GM12878 (cell line): ENCODE results near the gene ZDHHC14.

Experiments
- CREB1 ChIP-seq: IDR thresholded peaks from 2 replicates; pipeline ENCODE4 v1.6.1; 2012; ENCODE audit warnings: low read depth, mild to moderate bottlenecking, inconsistent platforms
- CREM ChIP-seq: IDR thresholded peaks from 2 replicates; pipeline ENCODE4 v1.6.1; 2014; ENCODE audit warnings: antibody characterized with exemption, low read depth
- ETV6 ChIP-seq, 2 experiments: fragments of 450-650 bp in 1 of 2; IDR thresholded peaks in 1 of 2; conservative IDR thresholded peaks in 1 of 2; 2 replicates each; pipeline ENCODE4 v1.6.1; 2014; ENCODE audit warnings: antibody characterized with exemption in 1 of 2, borderline replicate concordance in 1 of 2, low read depth in 1 of 2, mild to moderate bottlenecking in 1 of 2, moderate library complexity in 1 of 2
- GABPA ChIP-seq: IDR thresholded peaks from 2 replicates; pipeline ENCODE4 v1.6.1; 2014; ENCODE audit warnings: antibody characterized with exemption, low read depth, mild to moderate bottlenecking, inconsistent platforms
- PAX5 ChIP-seq: IDR thresholded peaks from 2 replicates; pipeline ENCODE4 v1.6.1; 2011; ENCODE audit warnings: low read depth, low read length, borderline replicate concordance
- POLR2A ChIP-seq: IDR thresholded peaks from 2 replicates; pipeline ENCODE4 v1.6.1; 2011; ENCODE audit warnings: low read depth, mild to moderate bottlenecking, low read length
- POLR2AphosphoS5 ChIP-seq: IDR thresholded peaks from 2 replicates; pipeline ENCODE4 v1.6.1; 2011; ENCODE audit warnings: mild to moderate bottlenecking, low read length, inconsistent platforms
- SPI1 ChIP-seq: IDR thresholded peaks from 2 replicates; pipeline ENCODE4 v1.6.1; 2011; ENCODE audit warnings: low read depth, mild to moderate bottlenecking, low read length, moderate library complexity, borderline replicate concordance; ENCODE audit not compliant: insufficient read depth
- TF ChIP-seq, protein P1 (sequence below), 3 experiments: IDR thresholded peaks in 2 of 3; conservative IDR thresholded peaks in 1 of 3; 2 replicates each; pipeline ENCODE4 v1.5.1; 2011; ENCODE audit warnings: low read depth in 3 of 3, low read length in 3 of 3, mild to moderate bottlenecking in 3 of 3, control low read depth in 2 of 3, moderate library complexity in 2 of 3, inconsistent platforms in 1 of 3, mixed read lengths in 1 of 3; ENCODE audit not compliant: control insufficient read depth in 2 of 3, insufficient read depth in 1 of 3; ENCODE audit errors: extremely low read depth in 1 of 3
- TF ChIP-seq, protein P2 (sequence below): IDR thresholded peaks from 2 replicates; pipeline ENCODE4 v1.6.1; 2012; ENCODE audit warnings: mild to moderate bottlenecking, low read depth, low read length

DNA sequence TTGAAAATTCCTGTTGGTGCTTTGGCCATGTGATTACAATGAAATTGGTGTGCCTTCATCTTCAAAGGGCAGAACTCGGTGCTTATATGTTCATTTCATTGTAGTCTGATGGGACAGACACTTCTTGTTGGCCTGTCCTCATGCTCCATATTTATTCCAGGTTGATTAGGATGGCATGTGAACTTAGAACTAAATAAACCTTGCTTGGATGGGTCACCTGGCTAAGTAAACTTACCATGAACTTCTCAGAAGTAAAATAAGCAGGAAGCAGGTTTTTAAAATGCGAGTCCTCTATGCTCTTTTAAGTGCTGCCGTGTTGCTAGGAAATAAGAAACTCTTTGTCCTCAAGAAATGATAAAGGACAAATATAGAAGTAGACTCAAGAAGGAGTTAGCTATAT lies 26.7 kb downstream of the ZDHHC14 start:
- TF ChIP-seq, protein P1, sequence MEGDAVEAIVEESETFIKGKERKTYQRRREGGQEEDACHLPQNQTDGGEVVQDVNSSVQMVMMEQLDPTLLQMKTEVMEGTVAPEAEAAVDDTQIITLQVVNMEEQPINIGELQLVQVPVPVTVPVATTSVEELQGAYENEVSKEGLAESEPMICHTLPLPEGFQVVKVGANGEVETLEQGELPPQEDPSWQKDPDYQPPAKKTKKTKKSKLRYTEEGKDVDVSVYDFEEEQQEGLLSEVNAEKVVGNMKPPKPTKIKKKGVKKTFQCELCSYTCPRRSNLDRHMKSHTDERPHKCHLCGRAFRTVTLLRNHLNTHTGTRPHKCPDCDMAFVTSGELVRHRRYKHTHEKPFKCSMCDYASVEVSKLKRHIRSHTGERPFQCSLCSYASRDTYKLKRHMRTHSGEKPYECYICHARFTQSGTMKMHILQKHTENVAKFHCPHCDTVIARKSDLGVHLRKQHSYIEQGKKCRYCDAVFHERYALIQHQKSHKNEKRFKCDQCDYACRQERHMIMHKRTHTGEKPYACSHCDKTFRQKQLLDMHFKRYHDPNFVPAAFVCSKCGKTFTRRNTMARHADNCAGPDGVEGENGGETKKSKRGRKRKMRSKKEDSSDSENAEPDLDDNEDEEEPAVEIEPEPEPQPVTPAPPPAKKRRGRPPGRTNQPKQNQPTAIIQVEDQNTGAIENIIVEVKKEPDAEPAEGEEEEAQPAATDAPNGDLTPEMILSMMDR (IDR thresholded peaks at IDR 0.05 in 2 of 3, conservative IDR thresholded peaks at IDR 0.05 in 1 of 3; ENCODE audit: control insufficient read depth in 2 of 3, extremely low read depth in 1 of 3, insufficient read depth in 1 of 3, low read depth in 3 of 3, low read length in 3 of 3), result no peak
- TF ChIP-seq, protein P2, sequence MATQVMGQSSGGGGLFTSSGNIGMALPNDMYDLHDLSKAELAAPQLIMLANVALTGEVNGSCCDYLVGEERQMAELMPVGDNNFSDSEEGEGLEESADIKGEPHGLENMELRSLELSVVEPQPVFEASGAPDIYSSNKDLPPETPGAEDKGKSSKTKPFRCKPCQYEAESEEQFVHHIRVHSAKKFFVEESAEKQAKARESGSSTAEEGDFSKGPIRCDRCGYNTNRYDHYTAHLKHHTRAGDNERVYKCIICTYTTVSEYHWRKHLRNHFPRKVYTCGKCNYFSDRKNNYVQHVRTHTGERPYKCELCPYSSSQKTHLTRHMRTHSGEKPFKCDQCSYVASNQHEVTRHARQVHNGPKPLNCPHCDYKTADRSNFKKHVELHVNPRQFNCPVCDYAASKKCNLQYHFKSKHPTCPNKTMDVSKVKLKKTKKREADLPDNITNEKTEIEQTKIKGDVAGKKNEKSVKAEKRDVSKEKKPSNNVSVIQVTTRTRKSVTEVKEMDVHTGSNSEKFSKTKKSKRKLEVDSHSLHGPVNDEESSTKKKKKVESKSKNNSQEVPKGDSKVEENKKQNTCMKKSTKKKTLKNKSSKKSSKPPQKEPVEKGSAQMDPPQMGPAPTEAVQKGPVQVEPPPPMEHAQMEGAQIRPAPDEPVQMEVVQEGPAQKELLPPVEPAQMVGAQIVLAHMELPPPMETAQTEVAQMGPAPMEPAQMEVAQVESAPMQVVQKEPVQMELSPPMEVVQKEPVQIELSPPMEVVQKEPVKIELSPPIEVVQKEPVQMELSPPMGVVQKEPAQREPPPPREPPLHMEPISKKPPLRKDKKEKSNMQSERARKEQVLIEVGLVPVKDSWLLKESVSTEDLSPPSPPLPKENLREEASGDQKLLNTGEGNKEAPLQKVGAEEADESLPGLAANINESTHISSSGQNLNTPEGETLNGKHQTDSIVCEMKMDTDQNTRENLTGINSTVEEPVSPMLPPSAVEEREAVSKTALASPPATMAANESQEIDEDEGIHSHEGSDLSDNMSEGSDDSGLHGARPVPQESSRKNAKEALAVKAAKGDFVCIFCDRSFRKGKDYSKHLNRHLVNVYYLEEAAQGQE, result no peak
- TF ChIP-seq POLR2A, result no peak
- no peak for TF ChIP-seq GABPA
- no peak for TF ChIP-seq PAX5
- no peak for TF ChIP-seq SPI1
- no peak for TF ChIP-seq CREM
- TF ChIP-seq ETV6 (conservative IDR thresholded peaks at IDR 0.05 in 1 of 2, IDR thresholded peaks at IDR 0.05 in 1 of 2; ENCODE audit: borderline replicate concordance in 1 of 2, low read depth in 1 of 2), result no peak
- no peak for TF ChIP-seq POLR2AphosphoS5
- no peak for TF ChIP-seq CREB1
